Islet precursor cell (in vitro differentiated cells): ENCODE data around the gene ELF2.
A peak's percentile ranks its signal among the peaks of the same experiment; 100 is the strongest.
"Not testable (repeated sequence)": the region's sequence is repeated elsewhere in the genome, so short reads cannot be mapped to it uniquely, and the experiment has no call there.

ENCODE experiments used
- DNase-seq: peaks from one replicate; pipeline ENCODE4 v3.0.0-alpha.2; 2018

ELF2 gene

DNA sequence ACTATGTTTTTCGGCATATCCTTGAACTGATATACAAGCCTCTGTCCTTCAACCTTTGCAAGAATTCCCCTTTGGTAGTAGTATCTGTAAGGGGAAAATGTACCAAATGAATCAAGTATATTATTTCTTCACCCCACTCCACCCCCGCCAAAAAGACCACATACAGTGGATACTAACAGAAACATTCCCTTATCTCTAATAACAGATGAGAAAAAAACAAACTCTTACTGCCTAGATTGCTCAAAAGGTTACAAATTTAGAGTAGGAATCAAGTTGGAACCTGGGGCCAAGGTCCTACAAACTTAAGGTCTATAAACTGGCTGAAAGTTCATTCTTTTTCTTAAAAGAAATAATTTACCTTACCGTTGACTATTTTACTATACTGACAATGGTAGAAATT is 116.4 kb downstream of the ELF2 start:
- no peak for DNase-seq

DNA sequence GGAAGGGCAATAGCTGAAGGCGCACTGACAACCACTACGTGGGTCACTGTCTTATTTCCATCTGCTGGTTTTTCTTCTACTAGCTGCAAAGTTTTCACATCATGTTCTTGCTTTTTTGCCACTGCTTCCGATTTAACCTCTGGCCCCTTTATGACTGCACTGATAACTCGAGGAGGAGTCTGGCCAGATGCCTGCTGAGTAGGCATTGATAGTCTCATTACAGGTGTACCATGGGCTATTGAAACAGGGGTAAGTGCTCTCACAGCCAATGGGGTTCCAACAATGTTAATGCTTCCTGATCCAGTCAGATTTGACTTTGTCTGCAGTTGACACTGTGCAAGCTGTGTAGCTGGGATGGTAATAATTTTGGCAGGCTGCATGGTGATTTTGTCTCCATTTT is 118.0 kb downstream of the ELF2 start:
- not testable (repeated sequence) for DNase-seq

- DNase-seq: no peak
These were observed 122.1 kb downstream of the ELF2 start for GRCh38 chr4:139054791-139055505.

- no peak for DNase-seq
These were observed 123.1 kb downstream of the ELF2 start for GRCh38 chr4:139053909-139054308.

DNA sequence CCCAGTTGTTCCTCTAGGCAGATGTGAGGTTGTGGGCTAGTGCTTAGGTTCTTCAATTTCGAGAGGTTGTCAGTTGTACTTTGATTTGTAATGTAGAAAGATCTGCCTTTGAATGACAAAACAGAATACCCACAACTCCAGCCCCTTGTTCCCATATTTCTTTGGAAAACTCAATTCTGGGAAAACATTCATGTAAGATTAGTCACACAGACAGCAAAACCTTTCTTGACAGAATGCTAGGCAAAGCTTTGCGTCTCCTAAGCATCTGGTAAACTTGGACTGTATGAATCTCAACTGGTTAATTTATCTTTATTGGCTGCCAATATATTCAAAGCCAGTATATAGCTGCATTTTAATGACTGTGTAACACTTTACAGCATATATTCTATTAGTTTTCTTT is 126.6 kb downstream of the ELF2 start:
- DNase-seq: no peak

DNA sequence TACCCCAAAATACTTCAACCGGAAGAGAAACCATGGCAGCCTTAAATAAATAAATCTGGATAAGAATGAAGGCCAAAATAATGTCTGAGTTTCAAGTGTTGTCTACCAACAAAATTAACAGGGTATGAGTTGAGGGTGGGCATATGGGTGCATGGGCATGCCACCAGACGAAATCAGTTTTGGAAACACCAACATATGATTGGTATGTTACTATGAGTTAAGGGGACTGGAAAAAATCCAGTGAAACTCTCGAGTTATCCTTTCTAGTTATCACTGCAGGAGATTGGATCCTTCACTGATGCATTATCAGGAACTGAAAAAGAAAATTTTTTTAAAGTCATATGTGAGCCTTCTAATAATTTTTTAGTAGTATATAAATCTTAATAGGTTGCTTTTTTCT is 129.0 kb downstream of the ELF2 start:
- DNase-seq: no peak

GRCh38 chr4:139044291-139044690 is 132.7 kb downstream of the ELF2 start:
- no peak for DNase-seq

DNA sequence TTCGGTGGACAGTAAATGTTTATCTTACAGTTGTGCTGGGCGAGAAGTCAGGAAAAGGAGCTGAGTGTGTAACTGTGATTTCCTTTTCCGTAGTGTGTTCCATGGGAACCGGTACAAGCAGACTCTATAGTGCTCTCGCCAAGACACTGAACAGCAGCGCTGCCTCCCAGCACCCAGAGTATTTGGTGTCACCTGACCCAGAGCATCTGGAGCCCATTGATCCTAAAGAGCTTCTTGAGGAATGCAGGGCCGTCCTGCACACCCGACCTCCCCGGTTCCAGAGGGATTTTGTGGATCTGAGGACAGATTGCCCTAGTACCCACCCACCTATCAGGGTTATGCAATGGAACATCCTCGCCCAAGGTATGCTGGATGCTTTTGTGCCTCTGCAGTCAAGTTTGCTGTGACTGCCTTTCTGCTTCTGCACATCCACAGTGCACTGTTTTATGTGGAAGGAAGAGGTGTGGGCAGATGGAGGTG is 134.0 kb downstream of the ELF2 start:
- DNase-seq: no peak

DNA sequence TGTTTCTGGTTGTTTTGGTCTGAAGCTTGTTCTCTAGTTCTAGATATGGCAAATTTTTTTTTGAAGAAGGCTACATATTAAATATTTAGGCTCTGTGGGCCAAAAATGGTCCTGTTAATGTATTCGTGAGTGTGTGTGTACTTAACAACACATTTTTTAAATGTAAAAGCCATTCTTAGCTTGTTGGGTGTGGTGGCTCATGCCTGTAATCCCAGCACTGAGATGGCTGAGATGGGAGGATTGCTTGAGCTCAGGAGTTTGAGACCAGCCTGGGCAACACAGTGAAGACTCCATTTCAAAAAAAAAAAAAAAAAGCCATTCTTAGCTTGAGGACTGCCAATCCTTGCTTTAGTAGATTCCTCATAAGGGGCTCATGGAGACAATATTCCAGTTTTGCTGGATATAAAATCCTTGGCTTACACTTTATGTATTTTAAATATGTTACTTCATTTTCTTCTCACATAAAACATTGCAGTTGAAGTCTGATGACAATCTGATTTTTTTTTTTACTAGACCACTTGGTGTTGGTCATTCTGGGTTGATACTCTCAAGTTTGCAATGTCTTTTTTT is 138.1 kb downstream of the ELF2 start:
- no peak for DNase-seq

DNA sequence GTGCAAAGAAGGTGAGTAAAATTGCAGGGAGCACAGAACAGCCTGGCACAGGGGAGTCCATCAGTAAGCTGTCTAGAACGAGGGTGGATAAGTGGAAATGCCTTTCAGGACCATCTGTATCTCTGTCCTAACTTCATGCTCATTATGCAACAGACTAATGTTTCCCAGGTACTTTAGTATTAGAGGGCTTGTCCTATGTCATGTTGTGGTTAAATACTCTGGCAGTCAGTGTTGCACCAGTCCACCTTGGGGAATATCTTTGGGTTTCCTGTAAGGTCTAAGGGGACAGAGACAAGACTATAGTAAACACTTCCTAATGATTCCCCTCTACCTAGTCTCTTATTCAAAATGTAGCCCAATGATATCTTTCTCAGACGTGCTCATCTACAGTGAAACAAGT is 140.1 kb downstream of the ELF2 start:
- DNase-seq: no peak

GRCh38 chr4:139035650-139036049 is 141.4 kb downstream of the ELF2 start:
- DNase-seq: no peak

- DNase-seq: peak; percentile 79
These were observed 146.3 kb downstream of the ELF2 start for GRCh38 chr4:139030614-139031235.

DNA sequence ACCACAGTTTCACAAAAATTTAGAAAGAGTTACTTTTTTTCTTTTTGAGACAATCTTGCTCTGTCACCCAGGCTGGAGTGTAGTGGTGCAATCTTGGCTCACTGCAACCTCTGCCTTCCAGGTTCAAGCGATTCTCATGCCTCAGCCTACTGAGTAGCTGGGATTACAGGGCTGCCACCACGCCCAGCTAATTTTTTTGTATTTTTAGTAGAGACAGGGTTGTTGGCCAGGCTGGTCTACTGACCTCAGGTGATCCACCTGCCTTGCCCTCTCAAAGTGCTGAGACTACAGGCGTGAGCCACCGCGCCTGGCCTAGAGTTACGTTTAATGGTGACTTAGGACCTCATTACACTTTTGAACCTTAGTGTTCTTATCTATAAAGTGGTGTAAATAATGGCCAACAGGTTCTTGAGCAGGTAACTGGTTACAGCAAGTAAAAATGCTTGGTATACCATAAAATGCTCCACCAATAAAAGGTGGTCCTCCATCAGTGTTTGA is 147.1 kb downstream of the ELF2 start:
- not testable (repeated sequence) for DNase-seq

GRCh38 chr4:139028191-139028661 is 148.8 kb downstream of the ELF2 start:
- peak; percentile 74 for DNase-seq

DNA sequence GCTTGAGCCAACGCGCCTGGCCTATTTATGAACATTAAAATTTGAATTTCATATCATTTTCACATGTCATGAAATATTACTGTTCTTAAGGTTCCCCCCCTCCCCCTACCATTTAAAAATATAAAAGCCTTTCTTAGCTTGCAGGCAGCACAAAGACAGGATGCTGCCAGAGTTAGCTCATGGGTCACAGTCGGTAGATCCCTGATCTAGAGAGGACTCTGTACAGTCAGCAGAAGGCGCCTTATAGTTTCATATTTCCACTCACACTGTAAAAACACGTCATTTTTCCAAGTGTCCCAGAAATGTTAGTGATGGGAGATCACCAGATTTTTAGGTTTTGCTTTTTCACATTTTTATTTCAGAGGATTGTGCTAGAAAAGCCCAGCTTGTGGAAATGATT is 149.2 kb downstream of the ELF2 start:
- no peak for DNase-seq

DNA sequence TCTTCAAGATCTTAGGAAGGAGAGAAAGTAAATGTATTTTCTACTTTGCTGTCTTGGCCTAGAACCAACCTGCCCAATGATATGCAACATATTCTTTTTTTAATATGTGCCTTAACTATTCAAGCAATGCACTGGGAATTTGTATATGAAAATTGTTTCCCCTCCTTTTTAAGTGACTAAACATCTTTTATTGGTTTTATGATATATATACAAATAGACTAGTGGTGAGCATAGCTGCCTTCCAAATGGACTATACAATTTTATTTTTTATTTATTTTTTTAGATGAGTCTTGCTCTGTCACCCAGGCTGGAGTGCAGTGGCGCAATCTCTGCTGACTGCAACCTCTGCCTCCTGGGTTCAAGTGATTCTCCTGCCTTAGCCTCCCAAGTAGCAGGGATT is 151.2 kb downstream of the ELF2 start:
- no peak for DNase-seq

- no peak for DNase-seq
These were observed 152.3 kb downstream of the ELF2 start for GRCh38 chr4:139024686-139025085.

DNA sequence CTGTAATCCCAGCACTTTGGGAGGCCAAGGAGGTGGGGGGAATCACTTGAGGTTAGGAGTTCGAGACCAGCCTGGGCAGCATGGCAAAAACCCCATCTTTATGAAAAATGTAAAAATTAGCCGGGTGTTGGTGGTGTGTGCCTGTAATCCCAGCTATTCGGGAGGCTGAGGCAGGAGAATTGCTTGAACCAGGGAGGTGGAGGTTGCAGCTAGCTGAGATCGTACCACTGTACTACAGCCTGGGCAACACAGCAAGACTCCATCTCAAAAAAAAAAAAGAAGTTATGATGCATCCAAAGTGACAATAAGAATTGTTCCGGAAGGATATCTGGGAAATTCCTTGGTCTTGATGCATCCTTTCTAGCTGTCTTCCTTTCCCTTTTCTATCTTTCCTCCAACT is 154.2 kb downstream of the ELF2 start:
- no peak for DNase-seq

- DNase-seq: not testable (repeated sequence)
These were observed 155.9 kb downstream of the ELF2 start for GRCh38 chr4:139021071-139021470.

GRCh38 chr4:139020384-139020783 is 156.6 kb downstream of the ELF2 start:
- peak; percentile 58 for DNase-seq

GRCh38 chr4:139018971-139019758 is 157.9 kb downstream of the ELF2 start:
- no peak for DNase-seq

- no peak for DNase-seq
These were observed 158.5 kb downstream of the ELF2 start for GRCh38 chr4:139018501-139018900.

DNA sequence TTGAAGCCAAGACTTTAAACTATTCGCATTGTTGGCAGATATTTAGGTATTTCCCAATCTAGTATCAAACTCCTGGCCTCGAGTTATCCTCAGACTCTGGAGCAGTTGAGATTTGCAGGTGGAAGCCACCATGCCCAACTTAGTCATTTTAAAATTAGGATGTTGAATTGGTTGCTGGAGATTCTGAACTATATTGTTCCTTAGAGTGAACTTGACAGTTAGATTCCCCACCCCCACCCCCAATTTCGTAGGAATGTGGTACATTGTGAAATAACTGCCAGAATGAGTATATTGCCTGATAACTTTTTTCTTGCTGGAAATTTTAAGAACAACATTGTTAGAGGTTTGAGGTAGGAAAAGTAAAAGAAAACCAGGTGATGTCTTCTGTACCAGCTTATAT is 159.2 kb downstream of the ELF2 start:
- DNase-seq: no peak
